Gastroesophageal sphincter (tissue), 3 donors: ENCODE results near the gene HACD4.

Source experiments
- CTCF ChIP-seq, 4 experiments: fragments of 200-600 bp in 2 of 4; fragments of 450-650 bp in 2 of 4; sonication (generic) in 1 of 4; IDR thresholded peaks; one replicate each; pipeline ENCODE4 v1.5.1; 2017 to 2019; ENCODE audit warnings: antibody characterized with exemption in 4 of 4, mild to moderate bottlenecking in 2 of 4, moderate library complexity in 2 of 4
- EP300 ChIP-seq: sonication (generic); formaldehyde crosslinking; IDR thresholded peaks from one replicate; pipeline ENCODE4 v1.6.1; 2017; ENCODE audit warnings: antibody characterized with exemption, mild to moderate bottlenecking

GRCh38 chr9:21060919-21061561 lies 29.6 kb upstream of the HACD4 start:
- TF ChIP-seq EP300 (no peak), CTCF (IDR thresholded peaks at IDR 0.05) (no peak)
